HFF-Myc (cell line): ENCODE measurements around the gene ABHD17C.

Experiments
- DNase-seq: peaks from one replicate; pipeline ENCODE4 v3.0.0-alpha.2; 2011; ENCODE audit warnings: low read depth; ENCODE audit errors: extremely low read depth
- H3K4me3 ChIP-seq: replicated peaks from 2 replicates; pipeline ENCODE4 v1.5.1; 2011; ENCODE audit warnings: low read depth, mild to moderate bottlenecking, control low read depth, low read length
- TF ChIP-seq, protein P1 (sequence below): IDR thresholded peaks from 2 replicates; pipeline ENCODE4 v1.5.1; 2012; ENCODE audit warnings: mild to moderate bottlenecking, low read depth, low read length, control low read depth; ENCODE audit errors: missing control alignments

ABHD17C gene

DNA sequence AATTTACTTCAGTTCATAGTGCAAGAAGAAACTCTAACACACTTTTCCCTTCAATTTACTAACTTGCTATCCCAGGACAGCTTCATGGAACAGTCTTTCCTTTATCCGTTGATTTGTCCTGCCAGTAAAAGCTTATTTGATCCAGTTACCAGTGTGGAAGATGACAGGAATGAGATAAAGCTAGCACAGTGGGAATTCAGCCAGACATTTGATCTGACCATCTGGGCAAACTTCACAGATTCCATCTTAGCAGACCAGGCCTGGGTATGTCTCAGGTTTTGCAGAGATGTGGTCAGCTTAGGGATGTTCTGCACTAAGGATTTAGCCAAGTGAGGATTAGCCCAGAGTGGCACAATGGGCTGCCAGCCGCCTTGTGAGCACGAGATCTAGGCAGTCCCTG lies 103.8 kb downstream of the ABHD17C start:
- TF ChIP-seq, protein P1, sequence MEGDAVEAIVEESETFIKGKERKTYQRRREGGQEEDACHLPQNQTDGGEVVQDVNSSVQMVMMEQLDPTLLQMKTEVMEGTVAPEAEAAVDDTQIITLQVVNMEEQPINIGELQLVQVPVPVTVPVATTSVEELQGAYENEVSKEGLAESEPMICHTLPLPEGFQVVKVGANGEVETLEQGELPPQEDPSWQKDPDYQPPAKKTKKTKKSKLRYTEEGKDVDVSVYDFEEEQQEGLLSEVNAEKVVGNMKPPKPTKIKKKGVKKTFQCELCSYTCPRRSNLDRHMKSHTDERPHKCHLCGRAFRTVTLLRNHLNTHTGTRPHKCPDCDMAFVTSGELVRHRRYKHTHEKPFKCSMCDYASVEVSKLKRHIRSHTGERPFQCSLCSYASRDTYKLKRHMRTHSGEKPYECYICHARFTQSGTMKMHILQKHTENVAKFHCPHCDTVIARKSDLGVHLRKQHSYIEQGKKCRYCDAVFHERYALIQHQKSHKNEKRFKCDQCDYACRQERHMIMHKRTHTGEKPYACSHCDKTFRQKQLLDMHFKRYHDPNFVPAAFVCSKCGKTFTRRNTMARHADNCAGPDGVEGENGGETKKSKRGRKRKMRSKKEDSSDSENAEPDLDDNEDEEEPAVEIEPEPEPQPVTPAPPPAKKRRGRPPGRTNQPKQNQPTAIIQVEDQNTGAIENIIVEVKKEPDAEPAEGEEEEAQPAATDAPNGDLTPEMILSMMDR, result no peak
- no peak overlapping the region for H3K4me3 ChIP-seq
- no peak for DNase-seq

DNA sequence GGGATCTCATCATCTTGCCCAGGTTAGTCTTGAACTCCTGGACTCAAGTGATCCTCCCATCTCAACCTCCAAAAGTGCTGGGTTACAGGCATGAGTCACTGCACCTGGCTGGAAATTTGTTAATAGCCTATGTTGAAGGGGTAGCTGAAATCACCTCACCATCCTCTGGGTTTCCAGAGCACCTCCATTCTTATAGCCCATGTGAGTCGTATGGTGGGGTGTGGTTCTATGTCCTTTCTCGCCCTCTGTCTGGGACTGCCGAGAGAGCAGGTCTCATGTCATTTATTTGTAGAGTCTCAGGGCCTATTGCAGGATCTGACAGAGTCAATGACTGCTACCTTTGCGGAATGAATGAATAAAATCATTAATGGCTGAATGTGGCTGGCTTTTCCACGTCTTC lies 105.0 kb downstream of the ABHD17C start:
- H3K4me3 ChIP-seq, result no peak overlapping the region
- no peak for DNase-seq
- TF ChIP-seq, protein P1, result no peak

DNA sequence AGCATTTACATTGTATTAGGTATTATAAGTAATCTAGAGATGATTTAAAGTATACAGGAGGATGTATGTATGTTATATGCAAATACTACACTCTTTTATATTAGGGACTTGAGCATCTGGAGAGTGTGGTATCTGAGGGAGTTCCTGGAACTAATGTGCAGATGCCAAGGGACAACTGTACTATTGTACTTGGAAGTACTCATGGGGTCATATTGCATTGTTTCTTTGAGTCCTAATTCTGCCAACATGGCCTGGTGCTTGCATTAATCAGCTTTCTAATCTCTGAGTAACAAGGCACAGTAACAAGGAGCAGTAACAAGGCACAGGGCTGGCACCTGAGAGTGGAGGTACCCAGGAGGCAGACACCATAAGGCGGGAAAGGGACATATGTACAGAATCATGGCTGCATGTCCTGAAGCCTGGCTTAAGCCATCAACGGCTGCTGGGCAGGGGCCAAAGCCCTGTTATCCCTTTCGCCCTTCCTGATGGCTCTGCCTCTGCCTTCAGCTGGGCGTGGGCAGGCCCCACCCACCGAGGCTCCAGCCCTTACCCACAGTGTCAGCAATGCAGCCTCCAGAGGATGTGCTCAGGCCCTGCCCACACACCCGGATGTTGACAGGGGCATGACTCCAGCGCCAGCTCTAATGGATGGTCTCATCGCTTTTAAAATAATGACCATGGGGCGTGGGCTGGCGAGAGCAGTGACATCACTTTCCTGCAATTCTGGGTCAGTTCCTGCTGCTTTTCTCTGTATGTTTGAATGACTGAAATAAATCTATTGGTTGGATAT lies 107.0 kb downstream of the ABHD17C start:
- TF ChIP-seq, protein P1, result no peak

DNA sequence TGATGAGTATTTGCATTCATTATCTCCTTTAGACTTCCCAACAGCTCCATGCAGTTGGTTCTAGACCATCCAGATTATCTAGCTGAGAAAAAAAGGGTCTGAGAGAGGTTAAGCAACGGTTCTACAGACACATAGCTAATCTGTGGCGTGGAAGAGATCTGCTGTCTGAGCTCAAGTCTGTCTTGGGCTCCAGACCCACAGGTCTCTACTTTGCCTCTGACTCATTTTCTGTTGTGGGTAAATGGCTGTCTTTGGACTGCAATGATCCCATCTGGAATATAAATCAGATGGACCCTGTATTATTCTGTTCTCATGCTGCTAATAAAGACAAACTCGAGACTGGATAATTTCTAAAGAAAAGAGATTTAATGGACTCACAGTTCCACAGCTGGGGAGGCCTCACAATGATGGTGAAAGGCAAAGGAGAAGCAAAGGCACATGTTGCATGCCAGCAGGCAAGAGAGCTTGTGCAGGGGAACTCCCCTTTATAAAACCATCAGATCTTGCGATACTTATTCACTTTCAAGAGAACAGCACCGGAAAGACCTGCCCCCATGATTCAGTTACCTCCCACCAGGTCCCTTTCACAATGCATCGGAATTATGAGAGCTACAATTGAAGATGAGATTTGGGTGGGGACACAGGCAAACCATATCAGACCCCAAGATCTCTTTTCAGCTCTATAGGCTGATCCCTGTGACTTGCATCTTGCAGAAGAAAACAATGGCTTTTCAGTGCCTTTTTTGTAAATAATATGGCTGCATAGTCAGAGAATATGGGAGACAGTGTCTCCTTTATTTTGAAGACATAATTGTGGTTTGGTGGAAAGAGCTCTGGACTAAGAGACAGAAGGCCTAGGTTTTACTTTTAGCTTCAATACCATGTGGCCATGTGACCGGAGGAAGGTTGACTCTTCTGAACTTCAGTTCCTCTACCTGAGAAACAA lies 108.7 kb downstream of the ABHD17C start:
- H3K4me3 ChIP-seq, result no peak overlapping the region
- no peak for DNase-seq
- TF ChIP-seq, protein P1, result no peak

More for the DNA sequence above, 107.0 kb downstream of the ABHD17C start:
- no peak overlapping the region for H3K4me3 ChIP-seq
- DNase-seq, result no peak

DNA sequence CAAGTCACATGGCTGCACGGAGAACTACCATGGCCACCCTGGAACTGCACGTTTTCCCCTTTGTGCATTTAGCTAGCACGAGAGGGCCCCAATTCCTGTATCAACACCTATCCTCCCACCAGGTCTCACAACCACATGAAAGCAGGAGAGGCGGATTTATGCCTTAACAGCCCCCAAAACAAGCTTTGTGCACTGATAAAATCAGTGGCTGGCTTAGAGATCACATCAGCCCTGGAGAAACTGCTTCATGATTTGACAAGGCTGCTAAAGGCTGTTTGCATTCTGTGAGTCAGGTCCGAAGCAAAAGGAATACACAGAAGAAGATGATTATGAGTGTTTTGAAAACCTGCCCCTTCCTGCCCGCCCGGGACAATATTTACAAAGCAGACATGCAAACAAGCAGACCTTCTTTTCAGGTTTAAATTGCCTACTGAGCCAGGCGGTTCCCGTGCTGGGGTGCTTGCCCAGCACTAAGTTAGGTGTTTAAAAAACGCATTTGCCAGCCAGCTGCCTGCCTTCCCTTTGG lies 109.9 kb downstream of the ABHD17C start:
- DNase-seq, result no peak
- TF ChIP-seq, protein P1, result no peak
- no peak overlapping the region for H3K4me3 ChIP-seq
